Camera-type eye (tissue), 1 donor: ENCODE measurements around the gene RPL15. TPM values are rescaled to one million over a fixed set of nuclear protein-coding genes. Genes with fewer than 3 reads are reported as not detected.

Experiments used
- total RNA-seq: library from RNA; depleted of rRNA; stranded (reverse); fragments of >200 nt; gene quantifications from one replicate; pipeline ENCODE4 v1.2.3, GENCODE V29; 2014

Gene RPL15
- total RNA-seq, result 2,811 TPM

DNA sequence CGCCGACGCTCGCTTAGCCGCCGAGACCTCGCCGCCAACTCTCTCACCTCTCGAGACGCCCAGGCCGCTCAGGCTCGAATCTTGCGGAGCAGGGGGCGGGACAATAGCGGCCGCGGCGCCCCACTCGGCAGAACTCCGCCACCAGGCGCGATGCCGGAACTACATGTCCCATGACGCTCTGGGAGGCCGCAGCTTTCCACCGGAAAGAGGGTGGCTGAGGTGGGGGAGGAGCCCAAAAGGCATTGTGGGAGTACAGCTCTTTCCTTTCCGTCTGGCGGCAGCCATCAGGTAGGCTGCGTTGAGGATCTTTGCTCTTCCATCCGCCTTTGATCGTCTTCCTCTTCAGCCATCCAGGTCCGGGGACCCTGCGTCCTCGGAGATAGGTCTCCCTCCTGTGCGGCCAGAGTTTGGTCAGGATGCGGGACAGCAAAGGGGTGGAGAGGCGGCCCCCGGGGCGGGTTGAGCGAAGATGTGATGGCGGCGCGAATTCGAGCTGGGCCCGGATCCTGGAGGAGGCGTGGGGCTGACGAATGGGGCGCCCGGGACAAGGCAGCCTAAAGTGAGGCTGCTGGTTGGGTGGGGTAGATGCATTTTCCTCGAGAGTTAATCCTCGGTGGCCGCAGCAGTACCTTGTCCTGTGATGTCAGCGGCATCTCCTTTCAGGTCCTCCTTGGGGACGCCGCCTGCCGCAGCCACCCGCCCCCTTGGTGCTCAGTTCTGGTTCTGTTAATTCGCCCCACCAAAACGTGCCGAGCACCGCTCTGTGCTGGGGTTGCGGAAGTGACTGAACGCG, at the start of gene RPL15, which contains the start of gene NKIRAS1:
RPL15 (plus strand) TSS at position 247 of the 793 bp plus-strand sequence. CDS start 728 bp downstream, outside the sequence.
NKIRAS1 (minus strand) TSS at position 105 of the 793 bp plus-strand sequence. CDS start 6,086 bp downstream, outside the sequence.

DNA sequence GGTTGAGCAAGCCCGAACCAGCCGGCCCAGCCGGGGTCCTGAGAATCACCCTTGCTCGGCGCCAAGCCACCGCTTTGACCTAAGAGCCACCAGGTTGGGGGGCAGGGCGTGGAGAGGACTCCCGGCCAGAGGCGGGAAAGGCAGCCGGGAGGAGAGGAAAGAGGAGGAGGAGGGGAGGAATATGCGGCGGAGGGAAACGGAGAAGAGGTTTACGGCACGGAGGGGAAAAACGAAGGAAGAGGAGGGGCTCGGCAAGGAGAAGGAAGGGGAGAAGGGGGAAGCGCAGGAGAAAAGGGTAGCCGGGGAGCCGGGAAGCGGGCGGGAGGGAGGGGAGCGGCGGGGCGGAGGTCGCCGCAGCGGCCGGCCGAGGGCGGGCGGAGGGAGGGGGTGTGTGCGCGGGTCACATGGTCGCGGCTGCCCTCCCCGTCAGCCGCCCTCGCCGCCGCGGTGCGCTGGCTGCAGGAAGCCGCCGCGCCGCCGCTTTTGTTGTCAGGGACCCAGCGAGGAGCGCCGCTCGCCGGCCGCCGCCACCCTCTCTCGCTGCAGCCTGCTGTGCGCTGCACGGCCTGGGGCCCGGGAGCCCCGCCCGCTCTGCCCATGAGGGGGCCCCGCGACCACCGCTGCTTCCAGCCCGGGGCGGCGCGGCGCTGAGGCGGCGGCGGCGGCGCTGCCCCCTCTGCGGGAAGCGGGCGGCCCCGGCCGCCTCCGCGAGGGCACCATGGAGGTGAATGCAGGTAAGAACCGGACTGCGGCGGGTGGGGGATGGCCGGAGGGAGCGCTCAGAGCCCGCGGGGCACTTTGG, 28.1 kb downstream of the RPL15 start, which contains the start of gene NR1D2:
NR1D2 (plus strand) TSS at position 426 of the 802 bp plus-strand sequence; CDS start at position 719, 293 bp downstream.

Other genes with a start within 250 kb of the RPL15 start
- 93.1 TPM for gene UBE2E1, start 111.2 kb upstream of the RPL15 start, total RNA-seq
- gene NKIRAS1, start 142 bp upstream of the RPL15 start, total RNA-seq, result 36.1 TPM
- 123 TPM for gene NR1D2, start 28.2 kb downstream of the RPL15 start, total RNA-seq